GM18511 (cell line): ENCODE data around the gene USP17L5.
"Not testable (repeated sequence)": the region's sequence is repeated elsewhere in the genome, so short reads cannot be mapped to it uniquely, and the experiment has no call there.

Experiments used
- ATAC-seq: cut with Tn5 transposase; IDR thresholded peaks from one replicate; pipeline ENCODE4 v1.9.1; 2021; ENCODE audit warnings: mild to moderate bottlenecking, moderate library complexity; ENCODE audit not compliant: unreplicated experiment

USP17L5 gene

GRCh38 chr4:9339103-9339502, at the start of gene USP17L5:
TSS of gene USP17L5 (plus strand) at chr4:9339403. CDS start at chr4:9339403, 0 bp downstream.
- ATAC-seq: not testable (repeated sequence)

- ATAC-seq: not testable (repeated sequence)
Observed at GRCh38 chr4:9324191-9324590, 15.0 kb upstream of the USP17L5 start.

- not testable (repeated sequence) for ATAC-seq
Observed at GRCh38 chr4:9324865-9325264, 14.3 kb upstream of the USP17L5 start, which contains the start of gene USP17L24. TSS of gene USP17L24 (plus strand) at chr4:9325165. CDS start at chr4:9325165, 0 bp downstream.

GRCh38 chr4:9329611-9330010, 9.6 kb upstream of the USP17L5 start, which contains the start of gene USP17L25:
TSS of gene USP17L25 (plus strand) at chr4:9329911. CDS start at chr4:9329911, 0 bp downstream.
- ATAC-seq: not testable (repeated sequence)

GRCh38 chr4:9334358-9334757, 4.8 kb upstream of the USP17L5 start, which contains the start of gene USP17L26:
TSS of gene USP17L26 (plus strand) at chr4:9334658. CDS start at chr4:9334658, 0 bp downstream.
- ATAC-seq: not testable (repeated sequence)

GRCh38 chr4:9343848-9344247, 4.6 kb downstream of the USP17L5 start, which contains the start of gene USP17L27:
TSS of gene USP17L27 (plus strand) at chr4:9344148. CDS start at chr4:9344148, 0 bp downstream.
- not testable (repeated sequence) for ATAC-seq

- ATAC-seq: not testable (repeated sequence)
Observed at GRCh38 chr4:9348593-9348992, 9.4 kb downstream of the USP17L5 start, which contains the start of gene USP17L28. TSS of gene USP17L28 (plus strand) at chr4:9348893. CDS start at chr4:9348893, 0 bp downstream.

- ATAC-seq: not testable (repeated sequence)
Observed at GRCh38 chr4:9350866-9351265, 11.7 kb downstream of the USP17L5 start.

- not testable (repeated sequence) for ATAC-seq
Observed at GRCh38 chr4:9353338-9353737, 14.1 kb downstream of the USP17L5 start, which contains the start of gene USP17L29. TSS of gene USP17L29 (plus strand) at chr4:9353638. CDS start at chr4:9353638, 0 bp downstream.

- ATAC-seq: not testable (repeated sequence)
Observed at GRCh38 chr4:9362829-9363228, 23.6 kb downstream of the USP17L5 start, which contains the start of gene USP17L30. TSS of gene USP17L30 (plus strand) at chr4:9363129. CDS start at chr4:9363129, 0 bp downstream.

GRCh38 chr4:9379881-9380280, 40.7 kb downstream of the USP17L5 start:
- ATAC-seq: not testable (repeated sequence)

- peak; percentile 51 for ATAC-seq
Observed at GRCh38 chr4:9381012-9381534, 41.9 kb downstream of the USP17L5 start.

- no peak for ATAC-seq
Observed at GRCh38 chr4:9384126-9384525, 44.9 kb downstream of the USP17L5 start.

GRCh38 chr4:9389001-9389400, 49.8 kb downstream of the USP17L5 start:
- not testable (repeated sequence) for ATAC-seq
